Lower leg skin (tissue), 3 donors: ENCODE measurements around the gene KYNU.

Experiments used
- POLR2A ChIP-seq, 2 donors: fragments of 450-650 bp; IDR thresholded peaks; one replicate each; pipeline ENCODE4 v1.6.1; 2016 to 2017; ENCODE audit warnings: antibody characterized with exemption in 2 of 2, mild to moderate bottlenecking in 1 of 2, moderate library complexity in 1 of 2
- TF ChIP-seq, protein P1 (sequence below), 3 donors: fragments of 450-650 bp; IDR thresholded peaks; one replicate each; pipeline ENCODE4 v1.5.1; 2016; ENCODE audit warnings: antibody characterized with exemption in 3 of 3, mild to moderate bottlenecking in 3 of 3, moderate library complexity in 2 of 3

DNA sequence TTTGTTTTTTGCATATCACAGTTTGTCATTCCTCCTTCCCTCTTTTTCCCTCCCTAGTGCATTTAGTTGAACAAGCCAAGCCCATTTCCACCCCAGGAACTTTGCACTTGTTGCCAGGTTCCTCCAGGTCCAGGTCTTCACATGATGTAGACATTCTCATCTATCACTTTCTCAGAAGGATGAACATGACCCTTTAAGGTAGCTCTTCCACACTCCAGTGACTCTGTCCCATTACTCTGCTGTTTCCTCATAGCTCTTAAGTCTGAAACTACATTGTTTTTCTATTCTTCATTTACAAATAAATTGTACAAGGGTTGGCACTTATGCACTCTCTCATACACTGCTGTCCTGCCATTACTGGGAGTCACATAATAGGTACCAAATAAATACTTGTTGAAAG lies 6.1 kb downstream of the KYNU start:
- TF ChIP-seq, protein P1, sequence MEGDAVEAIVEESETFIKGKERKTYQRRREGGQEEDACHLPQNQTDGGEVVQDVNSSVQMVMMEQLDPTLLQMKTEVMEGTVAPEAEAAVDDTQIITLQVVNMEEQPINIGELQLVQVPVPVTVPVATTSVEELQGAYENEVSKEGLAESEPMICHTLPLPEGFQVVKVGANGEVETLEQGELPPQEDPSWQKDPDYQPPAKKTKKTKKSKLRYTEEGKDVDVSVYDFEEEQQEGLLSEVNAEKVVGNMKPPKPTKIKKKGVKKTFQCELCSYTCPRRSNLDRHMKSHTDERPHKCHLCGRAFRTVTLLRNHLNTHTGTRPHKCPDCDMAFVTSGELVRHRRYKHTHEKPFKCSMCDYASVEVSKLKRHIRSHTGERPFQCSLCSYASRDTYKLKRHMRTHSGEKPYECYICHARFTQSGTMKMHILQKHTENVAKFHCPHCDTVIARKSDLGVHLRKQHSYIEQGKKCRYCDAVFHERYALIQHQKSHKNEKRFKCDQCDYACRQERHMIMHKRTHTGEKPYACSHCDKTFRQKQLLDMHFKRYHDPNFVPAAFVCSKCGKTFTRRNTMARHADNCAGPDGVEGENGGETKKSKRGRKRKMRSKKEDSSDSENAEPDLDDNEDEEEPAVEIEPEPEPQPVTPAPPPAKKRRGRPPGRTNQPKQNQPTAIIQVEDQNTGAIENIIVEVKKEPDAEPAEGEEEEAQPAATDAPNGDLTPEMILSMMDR (IDR thresholded peaks at IDR 0.05) = no peak
- TF ChIP-seq POLR2A (IDR thresholded peaks at IDR 0.05) = no peak
